Measurements from ENCODE around the gene CHKA.

- TF ChIP-seq POLR2A (IDR thresholded peaks at IDR 0.05), result no peak
- no peak for TF ChIP-seq POLR2AphosphoS5 (IDR thresholded peaks at IDR 0.05; ENCODE audit: insufficient read depth in 1 of 2, low read depth in 1 of 2)
- no peak for TF ChIP-seq CTCF (IDR thresholded peaks at IDR 0.05)
Measured at GRCh38 chr11:68160100-68160695, 39.0 kb upstream of the CHKA start.

Measured in vagina (tissue), 2 donors.